Measurements from ENCODE around the gene TBC1D5.

DNA sequence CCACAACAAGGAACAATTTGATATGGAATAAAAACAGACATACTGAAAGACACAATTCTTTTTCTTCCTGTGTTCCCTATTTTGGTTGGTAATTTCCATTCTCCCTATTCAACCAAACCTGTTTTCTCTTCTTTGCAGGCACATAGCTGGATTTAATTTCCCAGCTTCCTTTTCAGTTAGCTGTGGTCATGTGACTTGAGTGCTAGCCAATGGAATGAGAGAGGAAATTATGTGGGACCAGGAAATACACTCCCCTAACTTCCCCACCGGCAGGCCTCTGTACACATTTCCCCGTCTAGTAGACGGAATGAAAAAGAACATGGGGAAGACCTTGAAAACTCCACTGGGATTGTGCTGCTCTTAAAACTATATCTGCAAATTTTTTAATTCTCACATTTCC lies 351.6 kb downstream of the TBC1D5 start:
- TF ChIP-seq, protein P1, sequence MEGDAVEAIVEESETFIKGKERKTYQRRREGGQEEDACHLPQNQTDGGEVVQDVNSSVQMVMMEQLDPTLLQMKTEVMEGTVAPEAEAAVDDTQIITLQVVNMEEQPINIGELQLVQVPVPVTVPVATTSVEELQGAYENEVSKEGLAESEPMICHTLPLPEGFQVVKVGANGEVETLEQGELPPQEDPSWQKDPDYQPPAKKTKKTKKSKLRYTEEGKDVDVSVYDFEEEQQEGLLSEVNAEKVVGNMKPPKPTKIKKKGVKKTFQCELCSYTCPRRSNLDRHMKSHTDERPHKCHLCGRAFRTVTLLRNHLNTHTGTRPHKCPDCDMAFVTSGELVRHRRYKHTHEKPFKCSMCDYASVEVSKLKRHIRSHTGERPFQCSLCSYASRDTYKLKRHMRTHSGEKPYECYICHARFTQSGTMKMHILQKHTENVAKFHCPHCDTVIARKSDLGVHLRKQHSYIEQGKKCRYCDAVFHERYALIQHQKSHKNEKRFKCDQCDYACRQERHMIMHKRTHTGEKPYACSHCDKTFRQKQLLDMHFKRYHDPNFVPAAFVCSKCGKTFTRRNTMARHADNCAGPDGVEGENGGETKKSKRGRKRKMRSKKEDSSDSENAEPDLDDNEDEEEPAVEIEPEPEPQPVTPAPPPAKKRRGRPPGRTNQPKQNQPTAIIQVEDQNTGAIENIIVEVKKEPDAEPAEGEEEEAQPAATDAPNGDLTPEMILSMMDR (IDR thresholded peaks at IDR 0.05) = no peak
- TF ChIP-seq POLR2A (IDR thresholded peaks at IDR 0.05) = no peak
